ENCODE data around the gene DNAH6.

DNA sequence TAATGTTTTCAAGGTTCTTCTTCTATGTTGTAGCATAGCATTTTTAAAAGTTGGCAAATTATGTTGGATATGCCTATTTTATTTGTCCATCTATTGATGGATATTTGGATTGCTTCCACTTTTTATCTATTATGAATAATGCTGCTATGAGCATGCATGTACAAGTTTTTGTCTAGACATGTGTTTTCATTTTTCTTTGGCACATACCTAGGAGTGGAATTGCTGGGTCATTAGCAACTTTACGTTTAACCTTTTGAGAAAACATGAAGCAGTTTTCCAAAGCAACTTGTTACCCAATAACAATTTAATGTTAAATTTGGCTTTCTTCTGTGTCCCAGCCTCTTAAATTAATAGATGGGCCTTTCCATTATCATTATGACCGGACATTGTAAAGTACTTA, 30.3 kb downstream of the DNAH6 start:
- TF ChIP-seq SIN3A (conservative IDR thresholded peaks at IDR 0.05 in 1 of 2, IDR thresholded peaks at IDR 0.05 in 1 of 2; ENCODE audit: low read depth in 1 of 2, low read length in 2 of 2) (no peak), TCF12 (IDR thresholded peaks at IDR 0.05; ENCODE audit: low read depth, low read length) (no peak), TAF7 (optimal IDR thresholded peaks at IDR 0.05; ENCODE audit: borderline replicate concordance, low read depth, low read length) (no peak)
- TF ChIP-seq, protein P1, sequence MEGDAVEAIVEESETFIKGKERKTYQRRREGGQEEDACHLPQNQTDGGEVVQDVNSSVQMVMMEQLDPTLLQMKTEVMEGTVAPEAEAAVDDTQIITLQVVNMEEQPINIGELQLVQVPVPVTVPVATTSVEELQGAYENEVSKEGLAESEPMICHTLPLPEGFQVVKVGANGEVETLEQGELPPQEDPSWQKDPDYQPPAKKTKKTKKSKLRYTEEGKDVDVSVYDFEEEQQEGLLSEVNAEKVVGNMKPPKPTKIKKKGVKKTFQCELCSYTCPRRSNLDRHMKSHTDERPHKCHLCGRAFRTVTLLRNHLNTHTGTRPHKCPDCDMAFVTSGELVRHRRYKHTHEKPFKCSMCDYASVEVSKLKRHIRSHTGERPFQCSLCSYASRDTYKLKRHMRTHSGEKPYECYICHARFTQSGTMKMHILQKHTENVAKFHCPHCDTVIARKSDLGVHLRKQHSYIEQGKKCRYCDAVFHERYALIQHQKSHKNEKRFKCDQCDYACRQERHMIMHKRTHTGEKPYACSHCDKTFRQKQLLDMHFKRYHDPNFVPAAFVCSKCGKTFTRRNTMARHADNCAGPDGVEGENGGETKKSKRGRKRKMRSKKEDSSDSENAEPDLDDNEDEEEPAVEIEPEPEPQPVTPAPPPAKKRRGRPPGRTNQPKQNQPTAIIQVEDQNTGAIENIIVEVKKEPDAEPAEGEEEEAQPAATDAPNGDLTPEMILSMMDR (IDR thresholded peaks at IDR 0.05; ENCODE audit: control extremely low read depth in 1 of 3, insufficient read depth in 1 of 3, low read depth in 1 of 3, low read length in 3 of 3) = no peak
